Karpas-422 (cell line): ENCODE results near the gene PTPRR. TPM values are rescaled to one million over a fixed set of nuclear protein-coding genes. Genes with fewer than 3 reads are reported as not detected.
"Not testable (repeated sequence)": the region's sequence is repeated elsewhere in the genome, so short reads cannot be mapped to it uniquely, and the experiment has no call there.

Experiments
- DNase-seq: peaks from one replicate; pipeline ENCODE4 v3.0.0-alpha.2; 2015
- H2AFZ ChIP-seq: fragments of 200-600 bp; sonication (generic); 2 replicates; pipeline ENCODE4 v1.6.1; 2014; ENCODE audit warnings: antibody characterized with exemption, low read length, mixed read lengths
- H3K27ac ChIP-seq: fragments of 200-600 bp; sonication (generic); 2 replicates; pipeline ENCODE4 v1.5.1; 2014; ENCODE audit warnings: mild to moderate bottlenecking, low read length, moderate library complexity
- H3K27me3 ChIP-seq: fragments of 200-600 bp; sonication (generic); 2 replicates; pipeline ENCODE4 v1.6.1; 2014; ENCODE audit warnings: low read length, mixed read lengths
- H3K36me3 ChIP-seq: fragments of 200-600 bp; sonication (generic); 2 replicates; pipeline ENCODE4 v1.6.1; 2014; ENCODE audit warnings: low read length, mixed read lengths; ENCODE audit not compliant: insufficient read depth
- H3K4me1 ChIP-seq: fragments of 200-600 bp; sonication (generic); 2 replicates; pipeline ENCODE4 v1.6.1; 2014; ENCODE audit warnings: mild to moderate bottlenecking, low read length, mixed read lengths
- H3K4me2 ChIP-seq: fragments of 200-600 bp; sonication (generic); 2 replicates; pipeline ENCODE4 v1.6.1; 2014; ENCODE audit warnings: low read length, low read depth, mild to moderate bottlenecking; ENCODE audit not compliant: poor library complexity, severe bottlenecking
- H3K4me3 ChIP-seq: fragments of 200-600 bp; sonication (generic); 2 replicates; pipeline ENCODE4 v1.5.1; 2014; ENCODE audit warnings: mild to moderate bottlenecking, antibody characterized with exemption, low read length, mixed read lengths
- H3K79me2 ChIP-seq: fragments of 200-600 bp; sonication (generic); 2 replicates; pipeline ENCODE4 v1.6.1; 2014; ENCODE audit warnings: mild to moderate bottlenecking, low read length, mixed read lengths
- H3K9ac ChIP-seq: fragments of 200-600 bp; sonication (generic); 2 replicates; pipeline ENCODE4 v1.6.0; 2014; ENCODE audit warnings: low read length
- H3K9me2 ChIP-seq: fragments of 200-600 bp; sonication (generic), shearing (Covaris generic); replicated peaks from 2 replicates; pipeline ENCODE4 v1.6.0; 2014; ENCODE audit warnings: mild to moderate bottlenecking, low read length, moderate library complexity; ENCODE audit not compliant: insufficient read depth
- H3K9me3 ChIP-seq: fragments of 300-700, 200-600 bp; sonication (generic); 2 replicates; pipeline ENCODE4 v1.6.1; 2014; ENCODE audit warnings: low read length, mixed read lengths
- H4K20me1 ChIP-seq: fragments of 200-600 bp; sonication (generic); 2 replicates; pipeline ENCODE4 v1.6.1; 2014; ENCODE audit warnings: mild to moderate bottlenecking, antibody characterized with exemption, low read length, low read depth; ENCODE audit not compliant: insufficient read depth
- total RNA-seq: library from RNA; depleted of rRNA; stranded (reverse); fragments of >200 nt; shearing (Covaris generic); gene quantifications from 2 replicates; pipeline ENCODE4 v1.2.3, GENCODE V29; 2014; ENCODE audit warnings: low replicate concordance

The PTPRR gene
- total RNA-seq, 1 experiment from 2014 or later: not detected

GRCh38 chr12:70744178-70744577 is 176.4 kb downstream of the PTPRR start:
- no peak overlapping the region for H3K4me2 ChIP-seq
- no peak overlapping the region for H2AFZ ChIP-seq

GRCh38 chr12:70741256-70741655 is 179.3 kb downstream of the PTPRR start:
- Histone ChIP-seq H3K9me2 (no peaks in the 10 kb centered on the region), H3K4me1 (no peaks in the 10 kb centered on the region), H3K27me3 (no peaks in the 10 kb centered on the region), H3K4me2 (no peak overlapping the region), H3K27ac (no peak overlapping the region), H3K9me3 (no peaks in the 10 kb centered on the region), H2AFZ (no peak overlapping the region), H3K4me3 (no peak overlapping the region), H3K79me2 (no peaks in the 10 kb centered on the region), H3K36me3 (no peaks in the 10 kb centered on the region), H3K9ac (no peak overlapping the region), H4K20me1 (no peaks in the 10 kb centered on the region)
- DNase-seq: no peak

More at GRCh38 chr12:70744178-70744577, 176.4 kb downstream of the PTPRR start:
- DNase-seq: no peak
- no peaks in the 10 kb centered on the region for H3K9me3 ChIP-seq
- no peaks in the 10 kb centered on the region for H4K20me1 ChIP-seq
- H3K27me3 ChIP-seq: no peaks in the 10 kb centered on the region
- H3K9me2 ChIP-seq: no peaks in the 10 kb centered on the region
- no peak overlapping the region for H3K9ac ChIP-seq
- H3K27ac ChIP-seq: no peak overlapping the region
- H3K4me1 ChIP-seq: no peaks in the 10 kb centered on the region
- no peaks in the 10 kb centered on the region for H3K79me2 ChIP-seq
- no peak overlapping the region for H3K4me3 ChIP-seq
- no peaks in the 10 kb centered on the region for H3K36me3 ChIP-seq

DNA sequence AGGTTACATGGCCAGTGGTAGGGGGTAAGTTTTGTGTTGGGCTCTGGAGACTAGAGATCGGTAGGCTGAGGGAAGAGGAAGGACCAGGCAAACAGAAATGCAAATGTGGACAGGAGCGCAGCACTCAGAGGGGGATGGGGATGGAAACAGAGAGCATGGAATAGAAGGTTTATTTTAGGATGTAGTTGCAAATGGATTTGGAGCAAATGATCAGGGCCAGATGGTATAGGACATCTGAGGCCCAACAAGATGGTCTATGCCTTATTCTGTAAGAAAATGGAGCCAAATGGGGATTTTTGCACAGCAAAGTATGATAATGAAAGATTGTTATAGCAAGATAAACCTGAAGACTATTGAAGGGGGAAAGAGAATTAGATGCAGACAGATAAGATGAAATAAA is 180.8 kb downstream of the PTPRR start:
- no peak for DNase-seq
- H3K27me3 ChIP-seq: no peaks in the 10 kb centered on the region
- H3K79me2 ChIP-seq: no peaks in the 10 kb centered on the region
- no peaks in the 10 kb centered on the region for H4K20me1 ChIP-seq
- H3K4me2 ChIP-seq: no peak overlapping the region
- H3K27ac ChIP-seq: no peak overlapping the region
- H3K9me3 ChIP-seq: no peaks in the 10 kb centered on the region
- no peak overlapping the region for H3K9ac ChIP-seq
- H2AFZ ChIP-seq: no peak overlapping the region
- H3K36me3 ChIP-seq: no peaks in the 10 kb centered on the region
- H3K4me3 ChIP-seq: no peak overlapping the region
- no peaks in the 10 kb centered on the region for H3K4me1 ChIP-seq
- H3K9me2 ChIP-seq: no peaks in the 10 kb centered on the region

GRCh38 chr12:70736351-70737133 is 184.0 kb downstream of the PTPRR start:
- no peak for DNase-seq
- Histone ChIP-seq H3K4me2 (no peak overlapping the region), H3K9me2 (no peaks in the 10 kb centered on the region), H3K4me3 (no peak overlapping the region), H4K20me1 (no peaks in the 10 kb centered on the region), H3K27ac (no peak overlapping the region), H3K4me1 (no peaks in the 10 kb centered on the region), H2AFZ (no peak overlapping the region), H3K36me3 (no peaks in the 10 kb centered on the region), H3K9me3 (no peaks in the 10 kb centered on the region), H3K79me2 (no peaks in the 10 kb centered on the region), H3K27me3 (no peaks in the 10 kb centered on the region), H3K9ac (no peak overlapping the region)

- not testable (repeated sequence) for H3K4me2 ChIP-seq, H3K79me2 ChIP-seq, H3K27me3 ChIP-seq, H3K9ac ChIP-seq, H2AFZ ChIP-seq, H3K36me3 ChIP-seq, DNase-seq, H4K20me1 ChIP-seq, H3K9me2 ChIP-seq, H3K27ac ChIP-seq, H3K4me1 ChIP-seq, H3K9me3 ChIP-seq, H3K4me3 ChIP-seq
These were observed 185.3 kb downstream of the PTPRR start for GRCh38 chr12:70735197-70735596.

GRCh38 chr12:70733385-70733784 is 187.2 kb downstream of the PTPRR start:
- Histone ChIP-seq H3K4me2 (no peak overlapping the region), H3K27ac (no peak overlapping the region), H3K79me2 (no peaks in the 10 kb centered on the region), H3K9ac (no peak overlapping the region), H3K4me1 (peaks cover 6% of the 10 kb centered on the region; the same call in 1 of the 2 replicates), H3K9me3 (no peaks in the 10 kb centered on the region), H4K20me1 (no peaks in the 10 kb centered on the region), H3K9me2 (no peaks in the 10 kb centered on the region), H3K4me3 (no peak overlapping the region), H3K36me3 (no peaks in the 10 kb centered on the region), H2AFZ (no peak overlapping the region), H3K27me3 (no peaks in the 10 kb centered on the region)
- DNase-seq: peak; percentile 89

DNA sequence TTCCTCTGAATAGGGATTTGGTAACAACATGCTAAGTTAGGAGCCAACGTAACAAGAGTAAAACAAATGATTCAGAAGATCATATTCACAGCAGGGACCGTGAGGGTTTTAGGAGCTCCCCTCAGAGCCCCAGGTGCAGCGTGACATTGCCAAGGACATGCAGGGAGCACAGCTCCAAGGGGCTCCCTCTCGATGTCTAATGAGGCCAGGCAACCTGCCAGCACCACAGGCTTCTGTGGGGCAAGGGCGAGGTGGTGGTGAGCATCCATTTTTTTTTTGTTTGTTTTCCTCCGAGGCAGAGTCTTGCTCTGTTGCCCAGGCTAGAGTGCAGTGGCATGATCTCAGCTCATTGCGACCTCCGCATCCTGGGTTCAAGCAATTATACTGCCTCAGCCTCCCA is 188.3 kb downstream of the PTPRR start:
- Histone ChIP-seq H3K4me1 (peaks cover 6% of the 10 kb centered on the region; the same call in 1 of the 2 replicates), H3K4me2 (no peak overlapping the region), H3K9me2 (no peaks in the 10 kb centered on the region), H3K27me3 (no peaks in the 10 kb centered on the region), H3K4me3 (no peak overlapping the region), H3K9ac (no peak overlapping the region), H3K36me3 (no peaks in the 10 kb centered on the region), H3K27ac (no peak overlapping the region), H4K20me1 (no peaks in the 10 kb centered on the region), H3K9me3 (no peaks in the 10 kb centered on the region), H3K79me2 (no peaks in the 10 kb centered on the region), H2AFZ (no peak overlapping the region)
- no peak for DNase-seq

DNA sequence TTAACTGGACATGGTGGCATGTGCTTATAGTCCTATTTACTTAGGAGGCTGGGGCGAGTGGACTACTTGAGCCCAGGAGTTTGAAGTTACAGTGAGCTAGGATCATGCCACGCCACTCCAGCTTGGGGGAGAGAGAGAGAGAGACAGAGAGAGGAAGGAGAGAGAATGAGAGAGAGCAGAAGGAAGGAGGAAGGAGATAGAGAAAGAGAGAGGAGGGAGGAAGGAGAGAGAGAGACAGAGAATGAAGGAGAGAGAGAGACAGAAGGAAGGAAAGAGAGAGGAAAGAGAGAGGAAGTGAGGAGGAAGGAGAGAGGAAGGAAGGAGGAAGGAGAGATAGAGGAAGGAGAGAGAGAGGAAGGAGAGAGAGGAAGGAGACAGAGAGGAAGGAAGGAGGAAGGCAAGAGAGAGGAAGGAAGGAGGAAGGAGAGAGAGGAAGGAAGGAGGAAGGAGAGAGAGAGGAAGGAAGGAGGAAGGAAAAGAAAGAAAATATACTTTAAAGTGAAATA is 189.8 kb downstream of the PTPRR start:
- DNase-seq: no peak
- H3K9me3 ChIP-seq: no peaks in the 10 kb centered on the region

More for the DNA sequence above, 189.8 kb downstream of the PTPRR start:
- Histone ChIP-seq H3K9me2 (no peaks in the 10 kb centered on the region), H3K27ac (no peak overlapping the region), H3K79me2 (no peaks in the 10 kb centered on the region), H3K4me1 (peaks cover 6% of the 10 kb centered on the region; the same call in 1 of the 2 replicates), H3K36me3 (no peaks in the 10 kb centered on the region), H3K9ac (no peak overlapping the region), H2AFZ (no peak overlapping the region), H4K20me1 (no peaks in the 10 kb centered on the region), H3K4me2 (no peak overlapping the region), H3K4me3 (no peak overlapping the region), H3K27me3 (no peaks in the 10 kb centered on the region)
